IMR-90 (cell line): ENCODE data around the gene HNRNPA3. TPM values are rescaled to one million over a fixed set of nuclear protein-coding genes. Genes with fewer than 3 reads are reported as not detected.

ENCODE experiments used
- ATAC-seq: fragments of 200-7000 bp; cut with Tn5 transposase; 2 replicates; pipeline ENCODE4 v1.9.1; 2020; ENCODE audit warnings: low read depth, mild to moderate bottlenecking, moderate library complexity
- BruUV-seq: library from RNA; stranded (reverse); fragments of 400-500 nt; replicated peaks from 2 replicates; lab custom pipeline; 2021; lab: Mats Ljungman, UMichigan
- CTCF ChIA-PET: fragments of 300-600 bp; formaldehyde crosslinking; extraction: SDS; loops from one replicate; lab custom pipeline; 2021; ENCODE audit warnings: antibody characterized with exemption; lab: Yijun Ruan, JAX
- POLR2A ChIA-PET: fragments of 300-600 bp; sonication (Branson Sonifier 250); formaldehyde crosslinking; loops from one replicate; lab custom pipeline; 2022; ENCODE audit warnings: antibody characterized with exemption; ENCODE audit not compliant: unreplicated experiment; lab: Charles Lee
- DNase-seq: peaks from one replicate; pipeline ENCODE4 v3.0.0; 2013
- H2AFZ ChIP-seq: replicated peaks from 2 replicates; pipeline ENCODE3; 2013; ENCODE audit warnings: low read length, mild to moderate bottlenecking; ENCODE audit not compliant: poor library complexity
- H2AK5ac ChIP-seq: 2 replicates; pipeline ENCODE4 v1.6.1; 2013; ENCODE audit warnings: low read depth, low read length, inconsistent platforms
- H2AK9ac ChIP-seq: replicated peaks from 2 replicates; pipeline ENCODE3; 2013; ENCODE audit warnings: mild to moderate bottlenecking, low read depth, low read length, moderate library complexity; ENCODE audit not compliant: poor library complexity
- H2BK120ac ChIP-seq: 2 replicates; pipeline ENCODE4 v1.6.1; 2013; ENCODE audit warnings: low read depth, low read length, inconsistent platforms
- H2BK15ac ChIP-seq: 3 replicates; pipeline ENCODE4 v1.6.1; 2013; ENCODE audit warnings: low read depth, low read length, inconsistent platforms
- H2BK20ac ChIP-seq: 2 replicates; pipeline ENCODE4 v1.6.1; 2013; ENCODE audit warnings: low read depth, mild to moderate bottlenecking, inconsistent platforms, low read length, moderate library complexity
- H2BK5ac ChIP-seq: 2 replicates; pipeline ENCODE4 v1.6.1; 2013; ENCODE audit warnings: mild to moderate bottlenecking, low read depth, low read length, inconsistent platforms; ENCODE audit not compliant: poor library complexity, severe bottlenecking
- H3K14ac ChIP-seq: replicated peaks from 2 replicates; pipeline ENCODE4 v1.6.1; 2013; ENCODE audit warnings: low read depth, low read length, inconsistent platforms
- H3K18ac ChIP-seq: 2 replicates; pipeline ENCODE4 v1.6.1; 2013; ENCODE audit warnings: low read depth, low read length, control low read depth
- H3K23ac ChIP-seq: 2 replicates; pipeline ENCODE4 v1.6.1; 2013; ENCODE audit warnings: low read depth, low read length, inconsistent platforms
- H3K27ac ChIP-seq: 2 replicates; pipeline ENCODE4 v1.5.1; 2013; ENCODE audit warnings: mild to moderate bottlenecking, control low read depth, low read length; ENCODE audit not compliant: insufficient read depth
- H3K27me3 ChIP-seq: 2 replicates; pipeline ENCODE4 v1.6.1; 2013; ENCODE audit warnings: low read length; ENCODE audit not compliant: control insufficient read depth, insufficient read depth
- H3K36me3 ChIP-seq: 2 replicates; pipeline ENCODE4 v1.6.1; 2013; ENCODE audit warnings: low read length, mixed read lengths; ENCODE audit not compliant: control insufficient read depth, insufficient read depth
- H3K4ac ChIP-seq: 2 replicates; pipeline ENCODE4 v1.6.1; 2013; ENCODE audit warnings: low read depth, low read length, inconsistent platforms
- H3K4me1 ChIP-seq: 2 replicates; pipeline ENCODE4 v1.6.1; 2013; ENCODE audit warnings: low read length, mixed read lengths; ENCODE audit not compliant: control insufficient read depth, insufficient read depth
- H3K4me2 ChIP-seq: 2 replicates; pipeline ENCODE4 v1.6.1; 2013; ENCODE audit warnings: low read depth, mild to moderate bottlenecking, control low read depth, low read length, moderate library complexity
- H3K4me3 ChIP-seq: 2 replicates; pipeline ENCODE4 v1.5.1; 2013; ENCODE audit warnings: low read depth, mild to moderate bottlenecking, control low read depth, low read length, moderate library complexity; ENCODE audit not compliant: insufficient read depth
- H3K56ac ChIP-seq: 2 replicates; pipeline ENCODE4 v1.6.1; 2013; ENCODE audit warnings: low read length, inconsistent platforms; ENCODE audit not compliant: insufficient read depth; ENCODE audit errors: extremely low read depth
- H3K79me1 ChIP-seq, 2 experiments: 2 replicates each; pipeline ENCODE4 v1.6.1; 2013; ENCODE audit warnings: low read length in 2 of 2, inconsistent platforms in 1 of 2, low read depth in 1 of 2
- H3K9ac ChIP-seq: 2 replicates; pipeline ENCODE4 v1.6.1; 2013; ENCODE audit warnings: low read depth, low read length, control low read depth
- H3K9me1 ChIP-seq: 2 replicates; pipeline ENCODE4 v1.6.1; 2013; ENCODE audit warnings: low read length, inconsistent platforms; ENCODE audit not compliant: insufficient read depth
- H3K9me3 ChIP-seq: 2 replicates; pipeline ENCODE4 v1.6.1; 2013; ENCODE audit warnings: low read length; ENCODE audit not compliant: control insufficient read depth, insufficient read depth
- H4K20me1 ChIP-seq: 2 replicates; pipeline ENCODE4 v1.6.1; 2013; ENCODE audit warnings: low read length, inconsistent platforms; ENCODE audit not compliant: insufficient read depth
- H4K5ac ChIP-seq: 2 replicates; pipeline ENCODE4 v1.6.1; 2013; ENCODE audit warnings: mild to moderate bottlenecking, low read depth, low read length, control low read depth
- H4K8ac ChIP-seq, 2 experiments: 2 replicates each; pipeline ENCODE4 v1.6.1; 2013; ENCODE audit warnings: low read depth in 2 of 2, low read length in 2 of 2, control low read depth in 1 of 2, inconsistent platforms in 1 of 2
- H4K91ac ChIP-seq: 2 replicates; pipeline ENCODE4 v1.6.1; 2013; ENCODE audit warnings: low read depth, low read length, inconsistent platforms; ENCODE audit not compliant: insufficient read depth
- BHLHE40 ChIP-seq: fragments of 150-350 bp; IDR thresholded peaks from 2 replicates; pipeline ENCODE4 v1.6.1; 2016; ENCODE audit warnings: mild to moderate bottlenecking, low read depth, low read length
- CEBPB ChIP-seq: IDR thresholded peaks from 2 replicates; pipeline ENCODE4 v1.6.1; 2012; ENCODE audit warnings: low read depth, low read length, improper control_type of control experiment
- MXI1 ChIP-seq: IDR thresholded peaks from 2 replicates; pipeline ENCODE4 v1.6.1; 2012; ENCODE audit warnings: low read depth, mild to moderate bottlenecking, low read length, moderate library complexity, borderline replicate concordance
- POLR2A ChIP-seq: IDR thresholded peaks from 2 replicates; pipeline ENCODE4 v1.6.1; 2012; ENCODE audit warnings: mild to moderate bottlenecking, low read depth, low read length
- WGBS, 2 experiments: methylation state at CpG; one replicate each; pipeline versions ENCODE4 v1.1.5 to v1.1.7; 2013; ENCODE audit warnings: missing lambda C conversion rate in 2 of 2; ENCODE audit not compliant: insufficient read length in 1 of 2; ENCODE audit errors: extremely low coverage in 2 of 2; 5-methylcytosine and 5-hydroxymethylcytosine counted together
- dilution Hi-C: fragments of 300-500 bp; cut with HindIII; formaldehyde crosslinking; loops from one replicate; pipeline ENCODE4 v1.14.3; 2018; ENCODE audit warnings: low sequenced_read_pairs; ENCODE audit not compliant: unreplicated experiment
- in situ Hi-C: fragments of 300-500 bp; cut with MboI; formaldehyde crosslinking; loops from 3 replicates; pipeline ENCODE4 v1.14.3; 2019; ENCODE audit warnings: low sequenced_read_pairs, inconsistent platforms, mixed read lengths
- intact Hi-C: fragments of 100-400 bp; cut with micrococcal nuclease; formaldehyde crosslinking; loops from 2 replicates; pipeline ENCODE4 v1.10.0; 2022
- polyA plus RNA-seq, 3 experiments: library from polyadenylated mRNA; depleted of rRNA; stranded (reverse); fragments of >200 nt; gene quantifications; 2 replicates each; pipeline ENCODE4 v1.2.3, GENCODE V29; 2012; ENCODE audit warnings: low replicate concordance in 1 of 3
- total RNA-seq: library from RNA; depleted of rRNA; stranded (reverse); fragments of >200 nt; gene quantifications from 2 replicates; pipeline ENCODE4 v1.2.3, GENCODE V29; 2012
- TF ChIP-seq, protein P1 (sequence below): fragments of 150-350 bp; IDR thresholded peaks from 2 replicates; pipeline ENCODE4 v1.6.1; 2016; ENCODE audit warnings: low read depth, mild to moderate bottlenecking, low read length, moderate library complexity, borderline replicate concordance

HNRNPA3 gene
- total and polyA plus RNA-seq, 2 of the 4 experiments (the other 2 are of a cell fraction), result 18.6 to 111 TPM

DNA sequence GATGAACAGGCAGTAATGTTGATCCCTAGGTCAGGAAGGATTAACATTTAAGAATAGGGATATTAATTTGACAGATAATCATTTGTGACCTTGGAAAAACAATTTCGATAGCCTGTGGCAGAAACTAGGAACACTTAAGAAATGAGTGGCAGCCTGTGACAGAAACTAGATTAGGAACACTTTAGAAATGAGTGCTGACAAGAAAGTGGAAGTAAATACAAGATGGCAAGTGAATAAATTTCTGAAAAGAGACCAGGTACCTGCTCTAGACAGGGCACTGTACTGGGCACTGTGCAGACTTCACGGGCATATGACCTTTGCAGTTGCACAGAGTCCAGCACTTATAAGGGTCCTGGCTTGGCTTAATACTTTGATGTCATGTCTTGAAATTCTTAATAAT is 5.5 kb upstream of the HNRNPA3 start:
- H2BK5ac ChIP-seq, result no peak overlapping the region
- no peak overlapping the region for H2AFZ ChIP-seq
- no peak overlapping the region for H2BK120ac ChIP-seq
- H2AK5ac ChIP-seq, result no peak overlapping the region
- DNase-seq (no peak), ATAC-seq (no peak)
- no peak overlapping the region for H2AK9ac ChIP-seq
- no peaks in the 10 kb centered on the region for H3K9me1 ChIP-seq
- H3K23ac ChIP-seq, result no peak overlapping the region
- no peak overlapping the region for H3K14ac ChIP-seq
- no peak overlapping the region for H3K56ac ChIP-seq
- intact Hi-C loops (no loop called here), dilution Hi-C loops (no loop called here), in situ Hi-C loops (no loop called here)
- no peak overlapping the region for H3K4ac ChIP-seq
- no peak overlapping the region for H3K4me2 ChIP-seq
- no peak overlapping the region for H3K9ac ChIP-seq
- H2BK15ac ChIP-seq, result no peak overlapping the region
- ChIA-PET POLR2A (no interaction called here), CTCF (no interaction called here)
- H3K9me3 ChIP-seq, result no peaks in the 10 kb centered on the region
- H4K8ac ChIP-seq, result no peak overlapping the region
- no peaks in the 10 kb centered on the region for H3K36me3 ChIP-seq
- TF ChIP-seq, protein P1, sequence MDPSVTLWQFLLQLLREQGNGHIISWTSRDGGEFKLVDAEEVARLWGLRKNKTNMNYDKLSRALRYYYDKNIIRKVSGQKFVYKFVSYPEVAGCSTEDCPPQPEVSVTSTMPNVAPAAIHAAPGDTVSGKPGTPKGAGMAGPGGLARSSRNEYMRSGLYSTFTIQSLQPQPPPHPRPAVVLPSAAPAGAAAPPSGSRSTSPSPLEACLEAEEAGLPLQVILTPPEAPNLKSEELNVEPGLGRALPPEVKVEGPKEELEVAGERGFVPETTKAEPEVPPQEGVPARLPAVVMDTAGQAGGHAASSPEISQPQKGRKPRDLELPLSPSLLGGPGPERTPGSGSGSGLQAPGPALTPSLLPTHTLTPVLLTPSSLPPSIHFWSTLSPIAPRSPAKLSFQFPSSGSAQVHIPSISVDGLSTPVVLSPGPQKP, result no peak
- TF ChIP-seq POLR2A (no peak), MXI1 (no peak), BHLHE40 (no peak), CEBPB (no peak)
- H4K91ac ChIP-seq, result no peak overlapping the region
- H2BK20ac ChIP-seq, result no peak overlapping the region
- H4K20me1 ChIP-seq, result no peaks in the 10 kb centered on the region
- no peak overlapping the region for H3K18ac ChIP-seq
- no peak overlapping the region for H3K4me3 ChIP-seq
- H3K4me1 ChIP-seq, result no peaks in the 10 kb centered on the region; the same call in 1 of the 2 replicates
- no peak overlapping the region for H3K27ac ChIP-seq
- no peak overlapping the region for H4K5ac ChIP-seq
- no peaks in the 10 kb centered on the region for H3K27me3 ChIP-seq
- WGBS, 2 experiments, result 73% methylated on average over 2 of the region's 2 CpGs; no CpG with 5 or more reads in 1 of the 2 experiments
- BruUV-seq, result no TSS peak
- H3K79me1 ChIP-seq, result peaks cover 7 to 16% of the 10 kb centered on the region in 2 experiments
